GM19395 (cell line): ENCODE measurements around the gene PRKD3.

ENCODE experiments used
- ATAC-seq: cut with Tn5 transposase; IDR thresholded peaks from one replicate; pipeline ENCODE4 v1.9.1; 2021; ENCODE audit warnings: mild to moderate bottlenecking, moderate library complexity; ENCODE audit not compliant: unreplicated experiment

The PRKD3 gene

DNA sequence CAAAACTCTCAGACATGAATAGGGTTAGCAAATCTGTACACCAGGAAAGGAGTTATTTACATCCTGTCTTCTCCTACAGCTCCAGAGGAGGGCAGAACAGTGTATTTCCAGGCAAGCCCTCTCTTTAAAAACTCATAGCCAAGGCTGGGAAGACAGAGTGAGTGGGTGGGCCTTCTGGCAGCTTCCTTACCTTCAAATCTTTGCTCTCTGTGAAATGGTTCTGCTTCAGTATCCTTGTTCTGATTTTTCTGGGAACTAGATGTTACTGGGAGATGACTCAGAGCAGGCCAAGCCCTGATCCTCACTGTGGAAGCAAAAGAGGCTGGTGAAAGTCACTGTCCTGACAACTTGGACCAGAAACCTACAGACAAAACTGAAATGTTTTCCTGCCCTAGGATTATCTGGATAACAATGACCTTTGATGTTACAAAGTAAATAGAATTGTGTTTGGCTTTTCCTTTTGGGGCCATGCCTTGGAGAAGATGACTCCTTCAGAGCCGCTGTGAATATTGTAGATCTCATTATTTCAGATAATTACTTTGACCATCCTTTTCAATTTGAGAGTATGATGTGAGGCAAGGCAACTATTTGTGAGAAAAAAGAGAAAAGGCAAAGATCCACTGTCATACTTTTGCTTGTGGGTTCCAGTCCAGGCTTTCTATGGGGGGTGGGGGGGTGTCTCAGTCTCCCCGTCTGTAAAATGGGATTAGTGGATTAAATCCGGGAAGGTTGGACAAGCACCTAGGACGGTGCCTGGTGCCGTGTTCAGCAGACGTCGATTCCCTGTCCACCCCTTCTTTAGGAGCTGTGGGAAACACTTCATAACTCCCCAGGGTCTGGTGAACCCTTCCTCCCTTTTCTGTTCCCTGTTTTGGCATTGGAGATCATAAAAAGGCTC lies 19.2 kb upstream of the PRKD3 start:
- ATAC-seq: no peak

DNA sequence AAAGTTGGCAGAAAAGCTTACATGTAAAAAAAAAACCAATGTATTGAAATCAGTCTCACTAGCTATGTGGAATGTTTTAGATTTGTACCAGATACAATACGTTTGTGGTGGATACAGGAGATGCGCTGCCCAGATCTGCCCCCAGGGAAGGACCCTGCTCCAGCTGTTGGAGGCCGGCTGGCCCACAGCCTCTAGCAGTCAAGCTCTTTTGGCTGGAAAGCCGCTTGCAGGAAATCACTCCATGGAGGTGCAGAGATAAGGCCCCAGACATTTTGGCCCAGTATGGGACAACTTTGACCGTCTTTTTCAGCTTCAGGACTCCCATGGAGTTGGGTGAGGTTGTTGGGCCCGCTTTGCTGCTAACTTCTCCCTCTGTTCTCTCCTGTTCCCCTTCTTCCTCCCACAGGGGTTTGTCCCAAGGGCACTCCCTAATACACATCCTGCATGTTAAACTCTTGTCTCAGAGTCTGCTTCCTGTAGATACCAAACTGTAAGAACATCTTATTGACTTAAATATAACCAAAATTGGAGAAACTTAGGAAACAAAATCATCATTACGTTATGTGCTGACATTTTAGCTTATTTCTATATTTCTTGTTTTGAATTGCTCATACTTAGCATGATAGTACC lies 18.1 kb upstream of the PRKD3 start:
- no peak for ATAC-seq

DNA sequence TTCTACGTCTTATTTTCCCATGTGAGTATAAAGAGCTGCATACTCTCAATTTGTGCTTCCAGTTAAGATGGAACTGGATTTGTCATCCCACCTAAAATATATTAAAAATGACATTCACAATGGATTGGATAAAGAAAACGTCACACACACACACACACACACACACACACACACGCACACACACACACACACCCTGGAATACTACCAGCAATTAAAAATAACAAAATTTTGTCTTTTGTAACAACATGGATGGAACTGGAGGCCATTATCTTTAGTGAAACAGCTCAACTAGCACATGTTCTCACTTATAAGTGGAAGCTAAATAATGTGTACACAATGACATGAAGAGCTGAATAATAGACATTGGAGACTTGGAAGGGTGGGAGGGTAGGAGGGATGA lies 16.0 kb upstream of the PRKD3 start:
- ATAC-seq: no peak

DNA sequence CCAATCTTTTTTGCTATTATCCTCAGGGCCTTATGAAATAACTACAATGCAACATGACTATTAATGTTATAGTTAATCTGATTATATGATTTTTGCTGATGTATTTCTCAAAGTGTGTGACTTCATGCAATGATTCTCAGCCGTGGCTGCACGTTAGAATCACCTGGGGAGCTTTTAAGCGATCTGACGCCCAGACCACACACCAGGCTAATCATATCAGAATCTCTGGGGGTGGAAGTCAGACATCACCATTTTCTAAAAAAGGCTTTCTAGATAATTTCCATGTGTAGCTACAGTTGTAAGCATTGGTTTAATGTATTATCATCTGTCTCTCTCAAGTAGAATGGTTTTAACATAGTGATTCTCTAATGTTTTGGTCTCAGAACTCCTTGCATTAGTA lies 14.3 kb upstream of the PRKD3 start:
- no peak for ATAC-seq

DNA sequence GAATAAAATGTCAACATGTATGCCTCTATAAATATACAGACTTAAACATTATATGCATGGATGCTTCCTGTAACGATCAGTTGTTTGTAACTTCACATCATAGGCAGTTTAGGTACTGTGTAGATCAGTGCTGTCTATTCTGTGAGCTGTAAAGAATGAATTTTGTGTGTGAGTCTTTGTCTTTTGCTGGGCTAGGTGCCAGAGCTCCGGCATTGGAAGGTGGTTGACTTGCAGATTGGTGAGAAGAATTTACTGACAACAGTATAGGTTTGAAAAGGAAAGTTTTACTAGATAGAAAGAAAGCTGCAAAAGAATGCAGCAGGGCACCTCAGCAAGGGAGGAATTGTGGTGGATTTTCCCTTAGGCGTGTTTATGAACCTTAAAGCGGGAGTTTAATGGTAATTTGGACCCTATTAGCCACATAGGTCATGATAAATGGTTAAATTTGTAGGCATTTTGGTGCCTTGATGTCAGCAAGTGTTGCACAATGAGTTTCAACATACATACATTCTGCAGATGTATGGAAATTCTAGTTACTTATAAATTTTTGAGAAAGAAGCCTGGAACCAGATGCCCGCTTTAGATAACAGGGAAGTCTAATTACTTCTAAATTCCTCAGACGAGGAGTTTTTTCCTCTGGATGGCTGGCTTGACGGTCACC lies 13.1 kb upstream of the PRKD3 start:
- ATAC-seq: no peak

DNA sequence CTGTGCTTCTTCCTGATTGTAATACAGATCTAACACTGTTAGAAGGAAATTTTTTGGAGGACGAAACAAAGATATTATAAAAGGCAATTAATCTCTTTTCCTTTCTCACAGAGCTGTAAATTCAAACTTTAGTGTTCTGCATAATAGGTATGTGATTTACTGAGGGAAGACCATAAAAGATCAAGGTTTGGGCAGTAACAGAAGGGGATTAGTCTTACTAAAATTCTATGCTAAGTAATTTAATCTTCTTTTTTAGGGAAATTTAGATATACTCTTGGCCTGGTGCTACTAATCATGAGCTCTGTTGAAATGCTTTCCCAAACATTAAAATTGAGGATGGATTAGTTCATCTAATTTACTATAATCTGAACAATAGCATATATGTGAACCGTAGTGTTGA lies 11.0 kb upstream of the PRKD3 start:
- ATAC-seq: no peak

DNA sequence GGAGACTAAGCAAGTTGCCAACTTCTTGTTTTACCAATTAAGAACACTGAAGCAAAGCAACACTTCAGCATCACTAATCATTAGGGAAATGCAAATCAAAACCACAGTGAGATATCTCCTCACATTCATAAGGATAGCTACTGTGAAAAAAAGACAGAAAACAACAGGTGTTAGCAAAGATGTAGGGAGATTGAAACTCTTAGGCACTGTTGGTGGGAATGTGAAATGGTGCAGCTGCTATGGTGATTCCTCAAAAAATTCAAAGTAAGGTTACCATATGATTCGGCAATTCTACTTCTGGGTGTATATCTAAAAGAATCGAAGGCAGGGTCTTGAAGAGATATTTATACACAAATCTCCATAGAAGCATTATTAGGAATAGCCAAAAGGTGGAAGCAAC lies 8.6 kb upstream of the PRKD3 start:
- no peak for ATAC-seq

DNA sequence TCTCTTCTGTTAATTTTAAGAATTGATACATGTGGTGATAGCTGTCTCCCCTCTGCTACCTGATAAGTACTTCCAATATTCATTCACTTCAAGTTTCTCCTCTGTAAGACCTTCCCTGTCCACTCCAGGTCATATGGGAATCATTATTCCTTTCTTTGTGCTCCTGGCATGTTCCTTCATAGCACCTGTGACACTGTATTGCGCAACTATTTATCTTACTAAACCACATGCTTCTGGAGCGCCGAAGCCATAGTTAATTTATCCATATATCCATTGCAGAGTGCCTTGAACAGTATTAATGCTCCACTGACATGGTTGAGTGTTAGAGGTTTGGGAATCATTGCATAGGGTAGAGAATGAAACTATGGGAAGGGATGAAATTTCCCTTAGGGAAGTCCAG lies 7.9 kb upstream of the PRKD3 start:
- no peak for ATAC-seq

DNA sequence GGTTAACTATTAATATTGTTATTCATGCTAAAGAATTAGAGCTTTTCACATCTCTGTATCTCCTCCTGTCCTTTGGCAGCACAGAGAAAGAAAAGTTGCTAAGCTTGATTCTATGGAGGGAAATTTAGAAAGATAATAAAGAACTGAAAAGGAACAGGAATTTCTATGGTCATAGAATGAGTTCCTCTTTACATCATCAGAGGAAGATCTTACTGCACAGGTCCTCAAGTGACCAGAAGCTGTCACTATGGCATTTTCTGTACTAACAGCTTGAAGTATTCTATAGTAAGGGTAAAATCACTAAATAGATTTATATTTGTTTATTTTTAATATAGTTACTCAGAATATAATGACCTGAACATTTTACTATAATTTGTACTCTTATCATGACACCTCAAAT lies 6.0 kb upstream of the PRKD3 start:
- no peak for ATAC-seq

DNA sequence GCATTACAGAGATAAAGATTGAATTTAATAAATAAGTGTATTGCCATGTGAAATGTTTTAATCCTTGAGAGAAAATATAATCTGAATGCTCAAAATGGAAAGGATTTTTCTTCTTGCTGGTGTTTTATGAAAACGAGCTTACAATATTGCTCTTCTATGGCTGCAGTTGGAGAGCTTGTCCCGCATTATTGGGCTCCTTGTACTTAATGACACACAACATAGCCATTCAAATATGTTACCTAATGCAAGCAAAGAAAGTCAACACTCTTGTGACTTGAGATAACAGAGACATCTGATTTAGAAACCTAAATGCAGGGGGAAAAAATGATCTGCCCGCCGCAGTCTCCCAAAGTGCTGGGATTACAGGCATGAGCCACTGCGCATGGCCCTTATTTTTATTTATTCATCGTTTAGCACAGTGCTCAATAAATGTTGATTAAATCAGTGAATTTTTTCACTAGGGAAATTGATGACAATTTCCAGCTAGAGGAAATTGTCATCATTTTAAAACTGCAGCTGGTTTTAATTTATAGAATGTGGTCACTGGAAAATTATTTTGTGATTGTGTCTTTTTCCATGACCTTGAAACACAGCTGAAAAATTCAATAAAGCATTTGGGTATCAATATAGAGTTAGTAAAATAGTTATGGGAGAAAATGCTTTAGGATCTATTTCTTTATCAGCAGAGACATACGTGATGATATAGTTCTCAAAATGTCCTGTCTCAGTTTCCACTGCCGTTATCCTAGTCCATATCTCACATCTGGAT lies 2.4 kb upstream of the PRKD3 start:
- no peak for ATAC-seq

DNA sequence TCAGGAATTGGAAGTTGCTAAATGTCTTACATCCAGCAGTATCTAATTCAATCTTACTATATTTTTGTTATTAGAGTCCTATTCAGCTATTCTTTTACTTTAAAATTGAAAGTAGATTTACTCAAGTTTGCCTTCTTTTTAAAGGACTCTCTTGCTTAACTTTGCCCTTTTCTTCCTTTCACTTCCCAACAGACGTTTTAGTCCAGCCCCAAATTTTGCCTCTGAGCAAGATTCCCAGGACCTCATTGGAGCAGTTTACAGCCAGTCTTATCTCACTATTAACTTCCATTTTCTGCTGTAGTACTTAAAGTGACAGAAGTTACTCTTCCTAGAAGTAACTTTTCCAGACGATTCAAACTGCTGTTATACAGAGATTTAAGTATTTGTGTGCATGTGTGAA lies 1.7 kb upstream of the PRKD3 start:
- no peak for ATAC-seq

DNA sequence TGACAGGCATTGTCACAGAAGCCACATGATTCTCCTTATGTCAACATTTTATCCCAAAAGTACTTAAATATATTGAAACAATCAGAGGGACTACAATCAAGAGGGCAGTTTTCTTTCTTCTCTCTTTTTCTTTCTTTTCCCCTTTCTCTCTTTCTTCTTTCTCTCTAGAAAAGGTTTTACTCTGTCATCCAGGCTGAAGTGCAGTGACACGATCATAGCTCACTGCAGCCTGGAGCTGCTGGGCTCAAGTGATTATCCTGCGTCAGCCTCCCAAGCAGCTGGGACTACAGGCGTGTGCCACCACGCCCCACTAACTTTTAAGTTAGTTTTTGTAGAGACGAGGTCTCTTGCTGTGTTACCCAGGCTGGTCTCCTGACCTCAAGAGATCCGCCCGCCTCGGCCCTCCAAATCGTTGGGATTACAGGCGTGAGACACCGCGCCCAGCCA lies 1.0 kb upstream of the PRKD3 start:
- no peak for ATAC-seq

DNA sequence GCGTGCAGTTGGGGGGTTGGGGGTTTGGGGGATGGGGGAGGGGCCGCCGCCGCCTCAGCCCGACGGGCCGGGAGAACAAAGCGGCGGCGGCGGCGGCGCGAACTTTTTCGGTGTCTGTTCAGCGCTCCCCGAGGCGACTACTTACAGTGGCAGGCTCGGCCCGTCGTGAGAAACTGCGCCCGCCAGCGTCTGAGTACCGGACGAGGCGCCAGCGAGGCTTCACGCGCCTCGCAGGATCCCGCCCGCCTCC lies 172 bp downstream of the PRKD3 start:
- ATAC-seq: no peak

DNA sequence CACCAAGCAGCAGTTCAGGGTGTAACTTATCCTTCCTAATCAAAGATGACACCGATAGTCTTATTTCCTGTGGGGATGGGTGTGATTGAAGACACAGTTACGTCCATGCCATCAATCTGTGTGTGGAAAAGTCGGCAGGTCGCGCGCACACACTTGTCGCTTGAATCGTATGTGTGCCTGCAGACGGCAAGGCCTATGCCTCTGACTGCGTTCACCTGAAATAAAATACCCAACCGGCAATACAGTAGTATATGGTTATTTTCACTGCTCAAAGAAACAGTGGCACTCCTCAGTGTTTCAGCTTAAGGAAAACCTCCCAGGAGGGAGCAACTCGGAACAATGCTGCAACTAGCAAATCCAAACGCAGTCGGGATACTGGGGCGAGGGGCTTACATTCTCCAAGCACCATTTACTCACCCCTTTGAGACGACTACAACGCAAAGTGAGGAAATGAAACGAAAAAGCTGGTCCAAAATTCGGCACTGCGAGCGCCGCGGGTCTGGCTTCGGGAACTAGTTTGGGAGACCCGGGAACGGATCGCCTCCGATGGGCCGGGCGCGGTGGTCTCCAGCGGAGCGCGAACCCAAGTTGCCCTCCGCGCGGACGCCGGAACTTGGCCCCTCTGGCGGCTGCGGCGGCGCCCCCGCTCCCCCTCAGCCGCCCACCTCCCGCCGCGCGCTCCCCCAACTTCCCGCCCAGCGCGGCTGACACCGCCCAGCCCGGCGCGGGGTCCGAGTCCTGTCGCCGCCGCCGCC lies 675 bp downstream of the PRKD3 start:
- ATAC-seq: peak; percentile 31

DNA sequence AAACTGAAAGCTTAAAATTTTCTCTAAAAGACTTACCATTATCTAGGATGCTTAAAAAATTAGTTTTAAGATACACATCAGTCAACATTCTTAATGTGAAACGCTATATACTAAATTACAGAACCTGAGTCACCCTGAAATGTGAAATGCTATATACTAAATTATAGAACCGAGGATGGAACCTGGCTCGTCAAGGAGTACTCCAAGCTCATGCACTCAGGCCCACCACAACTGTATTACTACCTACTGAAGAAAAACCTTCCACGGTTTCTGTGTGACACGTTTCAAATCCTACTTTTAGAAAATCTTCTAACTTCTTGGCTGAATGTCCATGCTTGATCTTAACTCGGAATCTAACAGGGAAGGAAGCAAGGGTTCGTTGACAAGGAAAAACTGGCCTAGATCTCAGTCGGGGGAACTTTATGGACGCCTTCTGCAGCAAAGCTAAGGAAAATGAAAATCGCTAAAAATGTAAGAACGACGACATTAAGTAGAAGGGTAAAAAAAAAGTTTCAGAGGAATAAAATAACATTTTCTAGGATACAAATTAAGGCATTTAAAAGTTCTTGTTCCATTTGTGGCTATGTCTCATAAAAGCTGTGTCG lies 1.4 kb downstream of the PRKD3 start:
- ATAC-seq: no peak

DNA sequence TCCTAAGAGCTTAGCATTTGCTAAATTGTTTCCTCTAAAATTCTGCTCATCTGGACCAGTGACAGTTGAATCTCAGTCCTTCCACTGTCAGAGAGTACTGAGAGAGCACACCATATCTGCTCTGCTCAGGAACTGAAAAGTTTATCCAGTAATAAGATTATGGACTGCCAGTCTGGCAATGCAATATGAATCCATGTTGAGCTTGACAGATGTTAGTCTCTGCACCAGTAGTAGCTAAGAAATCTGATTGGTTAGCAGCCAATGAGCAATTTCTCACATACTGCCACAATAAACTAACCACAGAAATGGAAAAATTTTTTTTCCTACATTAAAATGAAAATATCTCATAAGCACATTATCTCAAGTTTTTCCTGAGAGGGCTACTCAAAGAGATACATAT lies 2.3 kb downstream of the PRKD3 start:
- no peak for ATAC-seq

DNA sequence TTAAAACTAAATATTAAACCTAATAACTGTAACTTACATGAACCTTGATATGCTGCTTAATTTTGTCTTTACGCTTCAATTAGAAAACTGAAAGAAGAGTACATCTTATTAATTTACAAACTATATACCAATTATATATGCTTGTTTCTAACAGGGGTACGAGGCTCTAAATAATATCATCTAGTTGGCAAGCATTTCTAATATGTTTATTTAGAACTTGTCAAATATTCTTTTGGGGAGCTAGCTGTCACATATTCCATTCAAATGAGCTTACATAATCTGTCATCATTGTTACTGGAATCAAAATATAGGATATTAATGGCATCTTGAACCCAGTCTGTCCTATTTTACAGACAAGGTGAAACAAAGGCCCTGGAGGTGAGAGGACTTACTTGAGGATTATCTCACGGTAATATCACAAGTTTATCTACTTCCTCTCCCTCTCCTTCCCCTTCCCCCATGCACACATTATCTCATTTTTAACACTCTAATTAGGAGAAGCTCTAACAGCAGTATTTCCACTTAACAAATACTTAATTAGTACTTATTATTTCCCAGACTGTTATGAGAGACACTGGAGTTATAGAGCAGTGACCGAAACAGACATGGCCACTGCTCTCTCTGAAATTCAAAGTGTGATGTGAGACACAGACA lies 3.5 kb downstream of the PRKD3 start:
- ATAC-seq: no peak

DNA sequence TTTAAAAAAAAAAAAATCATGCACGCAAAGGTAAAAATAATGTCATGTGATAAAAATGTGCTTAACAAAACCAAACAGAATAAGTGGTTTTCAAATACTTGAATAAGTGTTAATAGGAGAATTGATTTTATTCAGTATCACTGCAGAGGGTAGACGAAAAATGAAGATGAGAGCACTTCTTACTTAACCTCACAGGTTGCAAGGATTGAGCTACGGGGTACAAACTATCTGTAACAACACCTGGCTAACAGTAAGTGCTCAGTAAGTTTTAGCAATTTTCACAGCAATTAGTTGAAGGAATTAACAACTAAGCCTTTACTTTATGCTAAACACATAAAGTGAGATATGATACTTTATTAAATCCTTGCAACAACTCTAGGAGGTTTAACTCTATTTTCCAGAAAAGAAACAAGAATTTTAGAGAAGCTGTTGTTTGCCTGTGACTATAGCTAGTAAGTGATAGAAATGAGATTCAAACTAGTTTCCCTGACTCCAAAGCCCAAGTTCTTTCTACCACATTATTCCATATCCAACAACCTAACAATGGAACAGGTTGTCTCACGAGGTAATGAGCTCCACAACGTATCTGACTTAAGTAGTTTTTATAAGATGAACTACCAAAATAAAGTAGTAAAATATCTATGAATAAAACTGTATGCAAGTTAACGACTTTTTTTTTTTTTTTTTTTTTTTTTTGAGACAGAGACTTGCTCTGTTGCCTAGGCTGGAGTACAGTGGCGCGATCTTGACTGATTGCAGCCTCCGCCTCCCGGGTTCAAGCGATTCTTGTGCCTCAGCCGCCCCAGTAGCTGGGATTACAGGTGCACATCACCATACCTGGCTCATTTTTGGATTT lies 4.7 kb downstream of the PRKD3 start:
- no peak for ATAC-seq

DNA sequence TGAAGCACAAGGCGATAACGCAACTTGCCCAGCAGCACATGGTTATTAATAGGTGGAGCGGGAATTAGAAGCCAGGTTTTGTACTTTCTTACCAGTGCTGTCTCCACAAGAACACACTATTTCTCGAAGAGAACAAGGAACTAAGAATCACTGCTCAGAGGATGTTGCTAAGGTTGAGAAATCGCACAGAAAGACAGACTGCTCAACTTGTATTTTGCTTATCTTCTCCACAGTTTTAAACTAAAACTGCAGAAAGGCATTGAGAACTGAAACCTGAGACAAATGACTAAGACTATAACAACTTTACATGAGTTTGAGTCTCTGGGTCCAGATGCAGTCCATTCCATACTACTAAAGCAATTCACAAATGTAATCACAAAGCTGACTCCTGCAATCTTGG lies 6.2 kb downstream of the PRKD3 start:
- peak; percentile 88 for ATAC-seq
